H1 (cell line): ENCODE data around the gene NPTXR.

Experiments
- CHD1 ChIP-seq: IDR thresholded peaks from 2 replicates; pipeline ENCODE4 v1.6.1; 2012; ENCODE audit warnings: low read depth, low read length, improper control_type of control experiment
- CTCF ChIP-seq, 3 experiments: IDR thresholded peaks; 1 replicate in 2 of 3; 2 replicates in 1 of 3; pipeline versions ENCODE4 v1.5.1 to v1.6.1; 2011; ENCODE audit warnings: low read length in 3 of 3, mild to moderate bottlenecking in 3 of 3, inconsistent platforms in 2 of 3, low read depth in 1 of 3, moderate library complexity in 1 of 3; ENCODE audit not compliant: insufficient read depth in 1 of 3; ENCODE audit errors: control extremely low read depth in 1 of 3
- POLR2AphosphoS5 ChIP-seq: IDR thresholded peaks from 2 replicates; pipeline ENCODE4 v1.6.1; 2011; ENCODE audit warnings: low read depth, low read length
- SP1 ChIP-seq: IDR thresholded peaks from 2 replicates; pipeline ENCODE4 v1.6.1; 2011; ENCODE audit warnings: low read depth, low read length

- TF ChIP-seq CHD1 (no peak), POLR2AphosphoS5 (no peak), CTCF (IDR thresholded peaks at IDR 0.05; ENCODE audit: control extremely low read depth in 1 of 3, insufficient read depth in 1 of 3, low read depth in 1 of 3, low read length in 3 of 3) (no peak), SP1 (no peak)
These were observed 68.2 kb downstream of the NPTXR start for GRCh38 chr22:38775656-38776055.
